ENCODE data around the gene ZSCAN10.
"Not testable (repeated sequence)": the region's sequence is repeated elsewhere in the genome, so short reads cannot be mapped to it uniquely, and the experiment has no call there.

ZSCAN10 gene

GRCh38 chr16:3086596-3087242 lies 12.4 kb downstream of the ZSCAN10 start:
- in situ Hi-C loops (cut with MboI; ENCODE audit: low sequenced_read_pairs): no loop called here

DNA sequence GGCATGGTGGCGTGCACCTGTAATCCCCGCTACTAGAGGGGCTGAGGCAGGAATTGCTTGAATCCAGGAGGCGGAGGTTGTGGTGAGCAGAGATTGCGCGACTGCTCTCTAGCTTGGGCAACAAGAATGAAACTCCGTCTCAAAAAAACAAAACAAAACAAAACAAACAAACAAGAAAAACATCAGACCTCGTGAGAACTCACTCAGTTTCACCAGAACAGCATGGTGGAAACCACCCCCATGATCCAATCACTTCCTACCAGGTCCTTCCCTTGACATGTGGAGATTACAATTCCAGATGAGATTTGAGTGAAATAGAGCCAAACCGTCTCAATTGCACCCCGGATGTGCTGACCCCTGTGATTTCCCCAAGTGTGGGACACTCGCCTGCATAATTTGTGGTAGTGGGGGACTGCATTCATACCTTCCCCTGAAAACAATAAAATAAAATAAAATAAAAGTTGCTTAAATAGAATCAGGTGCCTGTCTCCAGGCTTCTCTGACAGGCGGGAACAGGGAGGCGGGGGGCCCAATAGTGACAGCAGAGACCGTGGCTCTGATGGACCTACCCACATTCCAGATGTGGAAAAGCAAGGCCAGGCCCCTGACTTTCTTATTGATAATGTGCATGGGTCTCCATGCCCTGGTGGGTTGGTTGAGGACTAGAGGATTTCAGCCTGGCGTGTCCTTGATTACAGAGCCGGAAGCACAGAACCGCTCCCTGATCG lies 13.1 kb downstream of the ZSCAN10 start:
- in situ Hi-C loops (cut with MboI; ENCODE audit: low sequenced_read_pairs): no loop called here

DNA sequence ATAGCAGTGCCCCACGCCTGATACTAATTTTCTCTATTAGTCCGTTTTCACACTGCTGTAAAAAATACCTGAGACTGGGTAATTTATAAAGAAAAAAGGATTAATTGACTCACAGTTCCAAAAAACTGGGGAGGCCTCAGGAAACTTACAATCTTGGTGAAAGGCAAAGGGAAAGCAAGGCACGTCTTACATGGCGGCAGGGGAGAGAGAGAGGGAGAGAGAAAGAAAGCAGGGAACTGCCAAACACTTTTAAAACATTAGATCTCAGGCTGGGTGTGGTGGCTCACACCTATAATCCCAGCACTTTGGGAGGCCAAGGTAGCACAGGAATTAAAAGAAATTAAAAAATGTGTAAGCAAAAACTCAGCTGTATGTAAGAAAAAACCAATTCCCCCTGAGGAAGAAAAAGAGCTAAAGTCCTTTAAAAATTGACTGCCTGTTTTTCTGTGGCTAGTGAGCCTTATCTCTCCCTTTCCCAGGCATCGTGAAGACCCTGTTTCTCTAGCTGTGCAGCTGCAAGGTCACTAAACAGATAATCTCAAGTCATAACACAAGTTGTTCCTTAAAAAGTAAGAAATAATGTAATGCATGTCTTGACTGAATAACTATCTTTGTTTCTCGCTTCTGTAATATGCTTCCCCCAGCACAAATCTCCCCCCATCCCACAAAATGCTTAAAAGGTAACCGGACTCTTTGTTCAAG lies 14.0 kb downstream of the ZSCAN10 start:
- in situ Hi-C loops (cut with MboI; ENCODE audit: low sequenced_read_pairs): no loop called here

DNA sequence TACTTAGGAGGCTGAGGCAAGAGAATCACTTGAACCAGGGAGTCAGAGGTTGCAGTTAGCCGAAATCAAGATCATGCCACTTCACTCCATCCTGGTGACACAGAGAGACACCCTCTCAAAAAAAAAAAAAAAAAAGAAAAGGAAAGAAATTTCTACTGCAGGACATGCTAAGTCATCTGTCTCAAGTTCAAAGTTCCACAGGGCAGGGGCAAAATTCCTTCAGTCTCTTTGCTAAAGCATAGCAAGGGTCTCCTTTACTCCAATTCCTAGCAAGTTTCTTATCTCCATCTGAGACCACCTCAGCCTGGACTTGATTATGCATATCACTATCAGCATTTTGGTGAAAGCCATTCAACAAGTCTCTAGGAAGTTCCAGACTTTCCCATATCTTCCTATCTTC lies 14.6 kb downstream of the ZSCAN10 start:
- in situ Hi-C loops (cut with MboI; ENCODE audit: low sequenced_read_pairs): no loop called here

DNA sequence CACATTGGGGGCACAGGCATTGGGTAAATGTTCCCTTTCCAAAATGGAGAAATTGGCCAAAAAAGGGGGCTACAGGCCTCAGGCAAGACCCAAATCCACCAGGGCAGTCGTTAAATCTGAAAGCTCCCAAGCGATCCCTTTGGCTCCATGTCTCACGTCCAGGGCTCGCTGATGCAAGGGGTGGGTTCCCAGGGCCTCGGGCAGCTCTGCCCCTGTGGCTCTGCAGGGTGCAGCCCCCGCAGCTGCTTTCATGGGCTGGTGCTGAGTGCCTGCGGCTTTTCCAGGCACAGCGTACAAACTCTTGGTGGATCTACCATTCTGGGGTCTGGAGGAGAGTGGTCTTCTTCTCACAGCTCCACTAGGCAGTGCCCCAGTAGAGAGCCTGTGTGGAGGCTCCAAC lies 15.7 kb downstream of the ZSCAN10 start:
- in situ Hi-C loops (cut with MboI; ENCODE audit: low sequenced_read_pairs): not testable (repeated sequence)

- in situ Hi-C loops (cut with MboI; ENCODE audit: low sequenced_read_pairs): not testable (repeated sequence)
Observed at GRCh38 chr16:3081957-3082356, 17.1 kb downstream of the ZSCAN10 start.

GRCh38 chr16:3080024-3080423 lies 19.1 kb downstream of the ZSCAN10 start:
- in situ Hi-C loops (cut with MboI; ENCODE audit: low sequenced_read_pairs): no loop called here

- in situ Hi-C loops (cut with MboI; ENCODE audit: low sequenced_read_pairs): no loop called here
Observed at GRCh38 chr16:3076577-3076976, 22.5 kb downstream of the ZSCAN10 start.

DNA sequence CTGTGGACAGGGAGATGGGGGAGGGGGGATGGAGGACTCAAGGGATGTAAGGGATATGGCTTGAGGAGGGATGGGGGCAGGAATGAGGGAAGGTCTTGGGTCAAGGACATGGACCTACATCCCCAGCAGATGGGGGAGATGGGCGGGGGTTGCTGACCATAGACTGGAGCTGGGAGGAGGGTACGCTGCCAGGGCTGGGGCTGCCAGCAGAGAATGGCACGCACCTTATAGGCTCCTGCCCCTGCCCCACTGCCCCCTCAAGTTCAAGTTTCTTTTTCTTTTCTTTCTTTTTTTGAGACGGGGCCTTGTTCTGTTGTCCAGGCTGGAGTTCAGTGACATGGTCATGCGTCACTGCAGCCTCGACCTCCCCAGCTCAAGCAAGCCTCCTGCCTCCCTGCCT lies 23.1 kb downstream of the ZSCAN10 start:
- in situ Hi-C loops (cut with MboI; ENCODE audit: low sequenced_read_pairs): not testable (repeated sequence)

- in situ Hi-C loops (cut with MboI; ENCODE audit: low sequenced_read_pairs): no loop called here
Observed at GRCh38 chr16:3075523-3075915, 23.6 kb downstream of the ZSCAN10 start.

- in situ Hi-C loops (cut with MboI; ENCODE audit: low sequenced_read_pairs): no loop called here
Observed at GRCh38 chr16:3074860-3075522, 24.1 kb downstream of the ZSCAN10 start.

GRCh38 chr16:3073448-3073847 lies 25.6 kb downstream of the ZSCAN10 start:
- in situ Hi-C loops (cut with MboI; ENCODE audit: low sequenced_read_pairs): no loop called here

GRCh38 chr16:3072576-3073263 lies 26.4 kb downstream of the ZSCAN10 start:
- in situ Hi-C loops (cut with MboI; ENCODE audit: low sequenced_read_pairs): not testable (repeated sequence)

GRCh38 chr16:3072148-3072547 lies 26.9 kb downstream of the ZSCAN10 start:
- in situ Hi-C loops (cut with MboI; ENCODE audit: low sequenced_read_pairs): not testable (repeated sequence)

GRCh38 chr16:3071655-3072054 lies 27.4 kb downstream of the ZSCAN10 start:
- in situ Hi-C loops (cut with MboI; ENCODE audit: low sequenced_read_pairs): no loop called here

DNA sequence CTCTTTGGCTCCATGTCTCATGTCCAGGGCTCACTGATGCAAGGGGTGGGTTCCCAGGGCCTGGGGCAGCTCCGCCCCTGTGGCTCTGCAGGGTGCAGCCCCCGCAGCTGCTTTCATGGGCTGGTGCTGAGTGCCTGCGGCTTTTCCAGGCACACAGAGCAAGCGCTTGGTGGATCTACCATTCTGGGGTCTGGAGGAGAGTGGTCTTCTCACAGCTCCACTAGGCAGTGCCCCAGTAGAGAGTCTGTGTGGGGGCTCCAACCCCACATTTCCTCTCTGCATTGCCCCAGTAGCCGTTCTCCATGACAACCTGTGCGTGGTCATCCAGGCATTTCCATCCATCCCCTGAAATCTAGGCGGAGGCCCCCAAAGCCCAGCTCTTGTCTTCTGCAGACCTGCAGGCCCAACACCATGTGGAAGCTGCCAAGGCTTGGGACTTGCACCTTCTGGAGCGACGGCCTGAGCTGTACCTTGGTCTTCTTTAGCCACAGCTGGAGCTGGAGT lies 28.4 kb downstream of the ZSCAN10 start:
- in situ Hi-C loops (cut with MboI; ENCODE audit: low sequenced_read_pairs): no loop called here

DNA sequence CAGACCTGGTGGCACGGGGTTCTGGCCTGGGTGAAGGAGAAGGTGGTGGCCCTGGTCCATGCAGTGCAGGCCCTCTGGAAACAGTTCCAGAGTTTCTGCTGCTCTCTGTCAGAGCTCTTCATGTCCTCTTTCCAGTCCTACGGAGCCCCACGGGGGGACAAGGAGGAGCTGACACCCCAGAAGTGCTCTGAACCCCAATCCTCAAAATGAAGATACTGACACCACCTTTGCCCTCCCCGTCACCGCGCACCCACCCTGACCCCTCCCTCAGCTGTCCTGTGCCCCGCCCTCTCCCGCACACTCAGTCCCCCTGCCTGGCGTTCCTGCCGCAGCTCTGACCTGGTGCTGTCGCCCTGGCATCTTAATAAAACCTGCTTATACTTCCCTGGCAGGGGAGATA lies 29.9 kb downstream of the ZSCAN10 start:
- in situ Hi-C loops (cut with MboI; ENCODE audit: low sequenced_read_pairs): not testable (repeated sequence)

- in situ Hi-C loops (cut with MboI; ENCODE audit: low sequenced_read_pairs): no loop called here
Observed at GRCh38 chr16:3068487-3068886, 30.6 kb downstream of the ZSCAN10 start.

- in situ Hi-C loops (cut with MboI; ENCODE audit: low sequenced_read_pairs): no loop called here
Observed at GRCh38 chr16:3066440-3066748, 32.7 kb downstream of the ZSCAN10 start.

DNA sequence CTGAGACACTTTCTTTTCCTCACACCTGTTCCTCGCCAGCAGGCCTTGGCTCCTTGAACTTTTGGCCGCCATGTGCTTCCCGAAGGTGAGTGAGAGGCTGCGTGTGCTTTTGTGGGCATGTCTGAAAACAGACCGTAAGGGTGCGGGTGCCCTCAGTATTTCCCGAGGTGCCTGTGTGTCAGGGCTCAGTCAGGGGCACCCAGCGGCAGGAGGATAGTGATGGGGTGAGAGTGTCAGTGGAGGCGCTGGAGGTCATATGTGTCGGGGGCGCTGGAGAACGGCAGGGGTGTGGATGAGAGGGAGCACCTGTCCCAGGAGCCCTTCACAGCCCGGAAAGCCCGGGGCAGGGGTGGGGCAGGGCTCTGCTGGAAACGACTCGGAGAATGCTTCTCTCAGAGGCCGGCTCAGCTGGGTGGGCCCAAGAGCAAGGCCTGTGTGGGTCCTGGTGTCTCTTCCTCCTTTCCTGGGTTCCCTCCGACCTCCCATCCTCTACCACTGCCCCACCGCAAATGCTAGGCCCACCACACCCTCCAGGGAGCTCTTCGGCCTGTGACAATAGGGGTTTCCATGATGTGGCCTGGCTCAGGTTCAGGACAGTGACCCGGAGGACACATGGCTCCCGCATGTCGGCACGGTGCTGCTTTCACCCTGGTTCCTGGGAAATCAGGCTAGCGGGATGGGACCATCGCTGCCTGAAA lies 33.2 kb downstream of the ZSCAN10 start:
- in situ Hi-C loops (cut with MboI; ENCODE audit: low sequenced_read_pairs): no loop called here
